Dendritic cell treated with granulocyte-macrophage colony-stimulating factor and Interleukin-4, amounts not matched to agents 40 ng/mL and 50 ng/mL, for 4 days (primary cell): ENCODE measurements around the gene IQGAP1.

ENCODE experiments used
- H3K27ac Mint-ChIP-seq: one replicate; pipeline ENCODE4 v1.8.0; 2022; ENCODE audit warnings: mild to moderate bottlenecking, mixed read lengths
- H3K27me3 Mint-ChIP-seq: one replicate; pipeline ENCODE4 v1.8.0; 2022; ENCODE audit warnings: mild to moderate bottlenecking, mixed read lengths
- H3K36me3 Mint-ChIP-seq: one replicate; pipeline ENCODE4 v1.8.0; 2022; ENCODE audit warnings: low read depth, mixed read lengths
- H3K4me1 Mint-ChIP-seq: one replicate; pipeline ENCODE4 v1.8.0; 2022; ENCODE audit warnings: low read depth, mixed read lengths
- H3K4me3 Mint-ChIP-seq: one replicate; pipeline ENCODE4 v1.8.0; 2022; ENCODE audit warnings: mild to moderate bottlenecking, moderate library complexity, mixed read lengths
- H3K9me3 Mint-ChIP-seq: one replicate; pipeline ENCODE4 v1.8.0; 2022; ENCODE audit warnings: mixed read lengths
- intact Hi-C: fragments of 100-400 bp; cut with micrococcal nuclease; formaldehyde crosslinking; loops from one replicate; pipeline ENCODE4 v1.15.0; 2022

The IQGAP1 gene

GRCh38 chr15:90530250-90531051 is 142.4 kb downstream of the IQGAP1 start:
- Mint-ChIP-seq H3K4me1 (peaks cover 51% of the 10 kb centered on the region), H3K4me3 (peak overlapping the region; percentile 99), H3K27ac (peak overlapping the region; percentile 91), H3K9me3 (no peaks in the 10 kb centered on the region), H3K27me3 (peaks cover 4% of the 10 kb centered on the region), H3K36me3 (peaks cover 21% of the 10 kb centered on the region)
- intact Hi-C loops = loop anchor here (5.0 kb wide), 1 partner anchor 42 kb away; no protein-coding TSS in a partner anchor

GRCh38 chr15:90531147-90531546 is 143.1 kb downstream of the IQGAP1 start:
- Mint-ChIP-seq H3K4me3 (peak overlapping the region; percentile 99), H3K27ac (peak overlapping the region; percentile 91), H3K4me1 (peaks cover 56% of the 10 kb centered on the region), H3K9me3 (no peaks in the 10 kb centered on the region), H3K36me3 (peaks cover 21% of the 10 kb centered on the region), H3K27me3 (peaks cover 4% of the 10 kb centered on the region)
- intact Hi-C loops = loop anchor here (5.0 kb wide), 1 partner anchor 41 kb away; no protein-coding TSS in a partner anchor

GRCh38 chr15:90535254-90535653 is 147.2 kb downstream of the IQGAP1 start:
- Mint-ChIP-seq H3K4me3 (no peak overlapping the region), H3K4me1 (peaks cover 56% of the 10 kb centered on the region), H3K9me3 (no peaks in the 10 kb centered on the region), H3K27ac (no peak overlapping the region), H3K27me3 (peaks cover 3% of the 10 kb centered on the region), H3K36me3 (peaks cover 52% of the 10 kb centered on the region)
- intact Hi-C loops = no loop called here

GRCh38 chr15:90539789-90540188 is 151.7 kb downstream of the IQGAP1 start:
- Mint-ChIP-seq H3K36me3 (peaks cover 62% of the 10 kb centered on the region), H3K9me3 (no peaks in the 10 kb centered on the region), H3K4me1 (peaks cover 21% of the 10 kb centered on the region), H3K27me3 (no peaks in the 10 kb centered on the region), H3K27ac (no peak overlapping the region), H3K4me3 (no peak overlapping the region)
- intact Hi-C loops = loop anchor here (10.0 kb wide), 1 partner anchor 45 kb away; no protein-coding TSS in a partner anchor

GRCh38 chr15:90540768-90541167 is 152.7 kb downstream of the IQGAP1 start:
- Mint-ChIP-seq H3K27ac (no peak overlapping the region), H3K4me1 (peaks cover 15% of the 10 kb centered on the region), H3K9me3 (no peaks in the 10 kb centered on the region), H3K36me3 (peaks cover 68% of the 10 kb centered on the region), H3K27me3 (no peaks in the 10 kb centered on the region), H3K4me3 (no peak overlapping the region)
- intact Hi-C loops = loop anchor here (10.0 kb wide), 1 partner anchor 46 kb away; no protein-coding TSS in a partner anchor

GRCh38 chr15:90545095-90545494 is 157.1 kb downstream of the IQGAP1 start:
- Mint-ChIP-seq H3K27ac (no peak overlapping the region), H3K27me3 (no peaks in the 10 kb centered on the region), H3K36me3 (peaks cover 49% of the 10 kb centered on the region), H3K4me3 (no peak overlapping the region), H3K9me3 (no peaks in the 10 kb centered on the region), H3K4me1 (peaks cover 15% of the 10 kb centered on the region)
- intact Hi-C loops = loop anchor here (10.0 kb wide), 1 partner anchor 50 kb away; no protein-coding TSS in a partner anchor

GRCh38 chr15:90547540-90547939 is 159.5 kb downstream of the IQGAP1 start:
- Mint-ChIP-seq H3K9me3 (no peaks in the 10 kb centered on the region), H3K4me3 (no peak overlapping the region), H3K27me3 (no peaks in the 10 kb centered on the region), H3K27ac (peak overlapping the region; percentile 52), H3K36me3 (peaks cover 51% of the 10 kb centered on the region), H3K4me1 (peaks cover 31% of the 10 kb centered on the region)
- intact Hi-C loops = loop anchor here (10.0 kb wide), 1 partner anchor 53 kb away; no protein-coding TSS in a partner anchor

GRCh38 chr15:90550919-90551318 is 162.9 kb downstream of the IQGAP1 start:
- H3K4me3 Mint-ChIP-seq = no peak overlapping the region
- no peak overlapping the region for H3K27ac Mint-ChIP-seq
- H3K36me3 Mint-ChIP-seq = peaks cover 34% of the 10 kb centered on the region
- no peaks in the 10 kb centered on the region for H3K9me3 Mint-ChIP-seq
- H3K27me3 Mint-ChIP-seq = no peaks in the 10 kb centered on the region
- H3K4me1 Mint-ChIP-seq = peaks cover 43% of the 10 kb centered on the region
- intact Hi-C loops = loop anchor here (5.0 kb wide), 1 partner anchor 41 kb away; no protein-coding TSS in a partner anchor
